ENCODE results near the gene RTP5.

GRCh38 chr2:241901018-241901380 is 31.5 kb downstream of the RTP5 start:
- no peak for TF ChIP-seq CTCF (IDR thresholded peaks at IDR 0.05; ENCODE audit: low read depth, low read length)
- TF ChIP-seq POLR2A (IDR thresholded peaks at IDR 0.05; ENCODE audit: extremely low read depth, insufficient read length), result no peak
- no peak for TF ChIP-seq MYC (IDR thresholded peaks at IDR 0.05; ENCODE audit: low read depth, low read length)
- TF ChIP-seq MAX (IDR thresholded peaks at IDR 0.05; ENCODE audit: low read depth, low read length), result no peak

Data from NB4 (cell line).